Liver (tissue), 9 donors: Measurements from ENCODE around the gene SLC19A3. TPM values are rescaled to one million over a fixed set of nuclear protein-coding genes. Genes with fewer than 3 reads are reported as not detected.

Experiments
- DNase-seq: peaks from one replicate; pipeline ENCODE4 v3.0.0-alpha.2; 2017; ENCODE audit warnings: low spot score
- H3K27ac ChIP-seq, 2 donors: one replicate each; pipeline ENCODE4 v1.7.0; 2013; ENCODE audit warnings: inconsistent platforms in 2 of 2, low read length in 2 of 2, control low read depth in 1 of 2, low read depth in 1 of 2, mild to moderate bottlenecking in 1 of 2
- H3K27me3 ChIP-seq, 4 donors: one replicate each; pipeline versions ENCODE4 v1.6.1 to v1.7.0; 2013; ENCODE audit warnings: low read length in 3 of 4, inconsistent platforms in 1 of 4, mild to moderate bottlenecking in 1 of 4, moderate library complexity in 1 of 4; ENCODE audit not compliant: control insufficient read depth in 4 of 4, insufficient read depth in 4 of 4
- H3K36me3 ChIP-seq, 4 donors: one replicate each; pipeline versions ENCODE4 v1.6.1 to v1.7.0; 2013; ENCODE audit warnings: low read length in 3 of 4, mild to moderate bottlenecking in 3 of 4, low read depth in 1 of 4, moderate library complexity in 1 of 4; ENCODE audit not compliant: control insufficient read depth in 4 of 4, insufficient read depth in 3 of 4
- H3K4me1 ChIP-seq, 4 donors: one replicate each; pipeline versions ENCODE4 v1.6.1 to v1.7.0; 2013; ENCODE audit warnings: low read length in 3 of 4, mild to moderate bottlenecking in 3 of 4, moderate library complexity in 1 of 4; ENCODE audit not compliant: control insufficient read depth in 4 of 4, insufficient read depth in 4 of 4
- H3K4me3 ChIP-seq, 3 donors: one replicate each; pipeline versions ENCODE4 v1.6.1 to v1.7.0; 2013; ENCODE audit warnings: low read length in 3 of 3, control low read depth in 1 of 3, low read depth in 1 of 3, mild to moderate bottlenecking in 1 of 3
- H3K9ac ChIP-seq, 2 donors: one replicate each; pipeline ENCODE4 v1.7.0; 2013; ENCODE audit warnings: low read length in 2 of 2, mild to moderate bottlenecking in 2 of 2, moderate library complexity in 2 of 2, control low read depth in 1 of 2, low read depth in 1 of 2
- H3K9me3 ChIP-seq, 4 donors: one replicate each; pipeline versions ENCODE4 v1.6.1 to v1.7.0; 2013; ENCODE audit warnings: low read length in 3 of 4; ENCODE audit not compliant: control insufficient read depth in 4 of 4
- ATF3 ChIP-seq: IDR thresholded peaks from 2 replicates; pipeline ENCODE4 v1.6.1; 2016; ENCODE audit warnings: antibody characterized with exemption
- CTCF ChIP-seq: fragments of 150-350 bp; IDR thresholded peaks from 2 replicates; pipeline ENCODE4 v1.5.1; 2017; ENCODE audit warnings: improper control_type of control experiment, low read depth, low read length; ENCODE audit not compliant: missing input control
- FOXA1 ChIP-seq: IDR thresholded peaks from 2 replicates; pipeline ENCODE4 v1.6.1; 2016; ENCODE audit warnings: antibody characterized with exemption
- GABPA ChIP-seq, 2 donors: IDR thresholded peaks in 1 of 2; conservative IDR thresholded peaks in 1 of 2; 2 replicates each; pipeline ENCODE4 v1.6.1; 2016; ENCODE audit warnings: antibody characterized with exemption in 2 of 2, mild to moderate bottlenecking in 1 of 2, moderate library complexity in 1 of 2
- HNF4A ChIP-seq, 2 donors: conservative IDR thresholded peaks; 2 replicates each; pipeline ENCODE4 v1.6.1; 2016; ENCODE audit warnings: antibody characterized with exemption in 2 of 2, mild to moderate bottlenecking in 2 of 2
- MAX ChIP-seq: IDR thresholded peaks from 2 replicates; pipeline ENCODE4 v1.6.1; 2016; ENCODE audit warnings: antibody characterized with exemption
- NR2F2 ChIP-seq: IDR thresholded peaks from 2 replicates; pipeline ENCODE4 v1.6.1; 2016; ENCODE audit warnings: antibody characterized with exemption
- RAD21 ChIP-seq, 2 donors: IDR thresholded peaks; 2 replicates each; pipeline ENCODE4 v1.6.1; 2016; ENCODE audit warnings: antibody characterized with exemption in 2 of 2, mild to moderate bottlenecking in 2 of 2
- REST ChIP-seq: IDR thresholded peaks from 2 replicates; pipeline ENCODE4 v1.6.1; 2016; ENCODE audit warnings: antibody characterized with exemption, mild to moderate bottlenecking
- RXRA ChIP-seq, 2 donors: IDR thresholded peaks; 2 replicates each; pipeline ENCODE4 v1.6.1; 2017 to 2018; ENCODE audit warnings: antibody characterized with exemption in 2 of 2, mild to moderate bottlenecking in 1 of 2
- SP1 ChIP-seq: IDR thresholded peaks from 2 replicates; pipeline ENCODE4 v1.6.1; 2018; ENCODE audit warnings: antibody characterized with exemption, mild to moderate bottlenecking
- YY1 ChIP-seq: IDR thresholded peaks from 2 replicates; pipeline ENCODE4 v1.6.1; 2016; ENCODE audit warnings: antibody characterized with exemption, mild to moderate bottlenecking
- ZBTB33 ChIP-seq: IDR thresholded peaks from 2 replicates; pipeline ENCODE4 v1.6.1; 2016; ENCODE audit warnings: antibody characterized with exemption
- WGBS: extraction: QIAGEN DNeasy Blood & Tissue Kit; methylation state at CpG from one replicate; pipeline ENCODE4 v1.1.7; 2013; 5-methylcytosine and 5-hydroxymethylcytosine counted together
- polyA plus RNA-seq, 2 donors: library from polyadenylated mRNA; stranded (reverse) in 1 of 2; unstranded in 1 of 2; fragments of 200-250 nt in 1 of 2; fragments of >200 nt in 1 of 2; fragmentation: Nextera tagmentation in 1 of 2; extraction: Ambion mirVana in 1 of 2; gene quantifications; one replicate each; pipeline versions ENCODE4 v1.2.1 to v1.2.3, GENCODE V29; 2013 to 2015
- total RNA-seq, 2 donors: library from RNA; depleted of rRNA; stranded (reverse); fragments of >200 nt; gene quantifications; one replicate each; pipeline ENCODE4 v1.2.3, GENCODE V29; 2014
- donor health status: healthy.
- donor health status: healthy.
- donor health status: healthy.
- donor health status: healthy.
- donor health status: healthy.

SLC19A3 gene
- total and polyA plus RNA-seq, 4 donors, result 4.2 to 12.9 (median 8.4) TPM

- H3K27me3 ChIP-seq, result no peaks in the 10 kb centered on the region
- TF ChIP-seq HNF4A (conservative IDR thresholded peaks at IDR 0.05), result no peak
- TF ChIP-seq YY1, result no peak
- TF ChIP-seq GABPA (IDR thresholded peaks at IDR 0.05 in 1 of 2, conservative IDR thresholded peaks at IDR 0.05 in 1 of 2), result no peak
- TF ChIP-seq ATF3, result no peak
- TF ChIP-seq NR2F2, result no peak
- TF ChIP-seq MAX, result no peak
- TF ChIP-seq RXRA (IDR thresholded peaks at IDR 0.05), result no peak
- TF ChIP-seq SP1, result no peak
- no peak for TF ChIP-seq REST
- no peak for TF ChIP-seq RAD21 (IDR thresholded peaks at IDR 0.05)
- TF ChIP-seq CTCF, result no peak
- TF ChIP-seq ZBTB33, result no peak
- no peak for TF ChIP-seq FOXA1
- H3K4me3 ChIP-seq, result no peak overlapping the region
- H3K27ac ChIP-seq, result no peak overlapping the region
- no peaks in the 10 kb centered on the region for H3K36me3 ChIP-seq
- 81% methylated on average over 5 of the region's 5 CpGs for WGBS
- DNase-seq, result no peak
- H3K4me1 ChIP-seq, result no peaks in the 10 kb centered on the region
- H3K9me3 ChIP-seq, result no peaks in the 10 kb centered on the region
- H3K9ac ChIP-seq, result no peak overlapping the region
These were observed 73.8 kb downstream of the SLC19A3 start for GRCh38 chr2:227643990-227644551.

GRCh38 chr2:227642656-227643055 is 75.2 kb downstream of the SLC19A3 start:
- no peak overlapping the region for H3K9ac ChIP-seq
- WGBS, result 35% methylated on average over 2 of the region's 2 CpGs
- H3K4me3 ChIP-seq, result no peak overlapping the region
- no peaks in the 10 kb centered on the region for H3K4me1 ChIP-seq
- no peak for DNase-seq
- no peaks in the 10 kb centered on the region for H3K36me3 ChIP-seq
- H3K9me3 ChIP-seq, result no peaks in the 10 kb centered on the region
- no peak for TF ChIP-seq RXRA (IDR thresholded peaks at IDR 0.05)
- H3K27me3 ChIP-seq, result no peaks in the 10 kb centered on the region
- H3K27ac ChIP-seq, result no peak overlapping the region
